ENCODE data around the gene AIF1L.

The AIF1L gene

DNA sequence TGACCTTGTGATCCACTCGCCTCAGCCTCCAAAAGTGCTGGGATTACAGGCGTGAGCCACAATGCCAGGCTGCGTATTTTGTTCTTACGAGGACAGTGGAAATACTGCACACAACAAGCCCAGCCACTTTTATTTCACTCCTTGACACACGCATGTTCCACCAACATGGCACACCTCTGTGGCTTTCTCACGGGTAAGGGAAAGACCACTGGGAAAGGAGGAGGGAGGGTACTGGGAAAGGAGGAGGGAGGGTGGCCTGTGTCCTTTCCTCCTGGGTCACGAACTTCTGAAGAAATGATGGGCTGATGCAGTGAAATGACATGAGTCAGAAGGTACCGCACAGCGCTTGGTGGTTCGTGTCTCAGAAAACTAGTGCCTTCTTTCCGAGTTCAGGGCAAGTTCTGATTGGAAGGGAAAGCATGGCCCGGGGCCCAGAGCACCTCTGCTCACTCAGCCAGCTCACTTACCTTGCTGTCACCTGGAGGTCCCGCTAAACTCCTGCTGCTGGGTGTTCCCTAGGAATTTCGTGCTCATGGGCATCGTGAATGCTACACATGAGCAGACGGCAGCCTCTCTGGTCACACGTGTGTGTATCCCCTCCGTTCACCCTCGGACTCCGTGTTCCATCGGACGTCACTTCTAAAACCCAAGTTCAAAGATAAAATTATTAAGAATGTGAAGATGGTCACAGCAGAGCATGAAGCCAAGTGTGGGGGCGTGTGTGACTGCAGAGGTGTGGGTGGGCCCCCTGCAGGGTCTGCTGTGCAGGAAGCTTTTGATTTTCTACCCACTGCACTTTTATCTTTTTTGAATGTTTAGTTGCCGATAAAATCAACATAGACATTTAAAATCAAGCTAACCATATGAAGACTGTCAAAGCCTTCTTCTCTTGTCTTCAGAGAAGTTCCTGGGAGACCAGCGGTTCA, 44.5 kb upstream of the AIF1L start:
- TF ChIP-seq, protein P1, sequence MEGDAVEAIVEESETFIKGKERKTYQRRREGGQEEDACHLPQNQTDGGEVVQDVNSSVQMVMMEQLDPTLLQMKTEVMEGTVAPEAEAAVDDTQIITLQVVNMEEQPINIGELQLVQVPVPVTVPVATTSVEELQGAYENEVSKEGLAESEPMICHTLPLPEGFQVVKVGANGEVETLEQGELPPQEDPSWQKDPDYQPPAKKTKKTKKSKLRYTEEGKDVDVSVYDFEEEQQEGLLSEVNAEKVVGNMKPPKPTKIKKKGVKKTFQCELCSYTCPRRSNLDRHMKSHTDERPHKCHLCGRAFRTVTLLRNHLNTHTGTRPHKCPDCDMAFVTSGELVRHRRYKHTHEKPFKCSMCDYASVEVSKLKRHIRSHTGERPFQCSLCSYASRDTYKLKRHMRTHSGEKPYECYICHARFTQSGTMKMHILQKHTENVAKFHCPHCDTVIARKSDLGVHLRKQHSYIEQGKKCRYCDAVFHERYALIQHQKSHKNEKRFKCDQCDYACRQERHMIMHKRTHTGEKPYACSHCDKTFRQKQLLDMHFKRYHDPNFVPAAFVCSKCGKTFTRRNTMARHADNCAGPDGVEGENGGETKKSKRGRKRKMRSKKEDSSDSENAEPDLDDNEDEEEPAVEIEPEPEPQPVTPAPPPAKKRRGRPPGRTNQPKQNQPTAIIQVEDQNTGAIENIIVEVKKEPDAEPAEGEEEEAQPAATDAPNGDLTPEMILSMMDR (IDR thresholded peaks at IDR 0.05; ENCODE audit: low read depth, low read length, missing control alignments), result no peak
- no peak overlapping the region for H3K4me3 ChIP-seq (ENCODE audit: low read depth, low read length)
- DNase-seq (ENCODE audit: low read depth), result no peak

GRCh38 chr9:131053896-131054295, 42.4 kb upstream of the AIF1L start:
- H3K4me3 ChIP-seq (ENCODE audit: low read depth, low read length), result no peak overlapping the region
- TF ChIP-seq, protein P1 (IDR thresholded peaks at IDR 0.05; ENCODE audit: low read depth, low read length, missing control alignments), result no peak
- no peak for DNase-seq (ENCODE audit: low read depth)

DNA sequence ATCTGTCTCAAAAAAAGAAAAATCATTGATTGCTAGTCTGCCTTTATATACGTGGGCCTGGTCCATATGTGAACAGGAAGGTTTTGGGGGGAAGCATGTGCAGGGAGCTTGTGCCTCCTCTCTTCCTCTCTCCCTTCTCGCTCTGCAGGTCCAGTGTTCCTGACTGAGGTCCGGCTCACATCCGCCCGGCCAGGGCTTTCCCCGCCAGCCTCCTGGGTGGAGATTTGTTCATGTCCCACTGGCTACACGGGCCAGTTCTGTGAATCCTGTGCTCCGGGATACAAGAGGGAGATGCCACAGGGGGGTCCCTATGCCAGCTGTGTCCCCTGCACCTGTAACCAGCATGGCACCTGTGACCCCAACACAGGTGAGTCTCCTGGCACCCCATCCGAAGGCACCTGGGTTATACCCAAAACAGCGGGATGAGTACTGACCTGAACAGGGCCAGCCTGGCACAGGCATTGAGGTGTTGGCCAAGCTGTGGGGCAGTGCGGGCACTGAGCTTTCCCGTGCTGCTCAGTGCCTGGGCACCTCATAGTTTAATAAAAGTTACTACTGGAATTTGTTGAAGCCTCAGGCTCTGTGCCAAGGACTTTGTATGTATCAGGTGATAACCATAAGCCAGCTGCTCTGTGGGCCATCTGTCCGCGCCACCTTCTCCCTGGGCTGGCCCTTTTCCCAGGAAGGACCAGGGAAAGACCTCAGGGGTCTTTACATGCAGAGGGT, 39.4 kb upstream of the AIF1L start:
- TF ChIP-seq, protein P1 (IDR thresholded peaks at IDR 0.05; ENCODE audit: low read depth, low read length, missing control alignments), result no peak
- no peak for DNase-seq (ENCODE audit: low read depth)
- no peak overlapping the region for H3K4me3 ChIP-seq (ENCODE audit: low read depth, low read length)

GRCh38 chr9:131060900-131061630, 35.3 kb upstream of the AIF1L start:
- TF ChIP-seq, protein P1 (IDR thresholded peaks at IDR 0.05; ENCODE audit: low read depth, low read length, missing control alignments), result no peak
- DNase-seq (ENCODE audit: low read depth), result no peak
- no peak overlapping the region for H3K4me3 ChIP-seq (ENCODE audit: low read depth, low read length)

GRCh38 chr9:131062969-131063368, 33.4 kb upstream of the AIF1L start:
- TF ChIP-seq, protein P1 (IDR thresholded peaks at IDR 0.05; ENCODE audit: low read depth, low read length, missing control alignments), result no peak
- H3K4me3 ChIP-seq (ENCODE audit: low read depth, low read length), result no peak overlapping the region
- no peak for DNase-seq (ENCODE audit: low read depth)

- TF ChIP-seq, protein P1 (IDR thresholded peaks at IDR 0.05; ENCODE audit: low read depth, low read length, missing control alignments), result no peak
- H3K4me3 ChIP-seq (ENCODE audit: low read depth, low read length), result no peak overlapping the region
- no peak for DNase-seq (ENCODE audit: low read depth)
These were observed 30.7 kb upstream of the AIF1L start for GRCh38 chr9:131065599-131065998.

Data from GM12864 (cell line).